ENCODE results near the gene ASH1L.
"Not testable (repeated sequence)": the region's sequence is repeated elsewhere in the genome, so short reads cannot be mapped to it uniquely, and the experiment has no call there.

Gene ASH1L

DNA sequence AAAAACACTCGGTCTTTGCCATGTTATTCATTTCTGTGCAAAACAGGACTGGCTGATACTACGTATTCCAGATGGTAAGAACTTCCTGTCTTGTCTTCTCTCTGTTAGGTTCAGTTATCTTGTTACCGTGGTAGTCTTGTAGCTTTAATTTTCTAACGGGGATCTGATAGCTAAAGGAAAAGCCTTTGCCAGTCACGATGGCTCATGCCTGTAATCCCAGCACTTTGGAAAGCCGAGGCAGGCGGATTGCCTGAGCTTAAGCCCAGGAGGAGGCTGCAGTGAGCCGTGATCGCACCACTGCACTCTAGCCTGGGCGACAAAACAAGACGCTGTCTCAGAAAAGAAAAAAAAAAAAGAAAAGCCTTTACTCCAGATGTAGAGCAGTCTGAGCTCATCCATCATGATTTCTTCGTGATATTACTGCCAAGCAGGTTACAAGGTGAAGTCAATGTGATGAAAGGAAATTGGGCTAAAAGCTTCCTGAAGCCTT lies 36.3 kb upstream of the ASH1L start:
- TF ChIP-seq, protein P1, sequence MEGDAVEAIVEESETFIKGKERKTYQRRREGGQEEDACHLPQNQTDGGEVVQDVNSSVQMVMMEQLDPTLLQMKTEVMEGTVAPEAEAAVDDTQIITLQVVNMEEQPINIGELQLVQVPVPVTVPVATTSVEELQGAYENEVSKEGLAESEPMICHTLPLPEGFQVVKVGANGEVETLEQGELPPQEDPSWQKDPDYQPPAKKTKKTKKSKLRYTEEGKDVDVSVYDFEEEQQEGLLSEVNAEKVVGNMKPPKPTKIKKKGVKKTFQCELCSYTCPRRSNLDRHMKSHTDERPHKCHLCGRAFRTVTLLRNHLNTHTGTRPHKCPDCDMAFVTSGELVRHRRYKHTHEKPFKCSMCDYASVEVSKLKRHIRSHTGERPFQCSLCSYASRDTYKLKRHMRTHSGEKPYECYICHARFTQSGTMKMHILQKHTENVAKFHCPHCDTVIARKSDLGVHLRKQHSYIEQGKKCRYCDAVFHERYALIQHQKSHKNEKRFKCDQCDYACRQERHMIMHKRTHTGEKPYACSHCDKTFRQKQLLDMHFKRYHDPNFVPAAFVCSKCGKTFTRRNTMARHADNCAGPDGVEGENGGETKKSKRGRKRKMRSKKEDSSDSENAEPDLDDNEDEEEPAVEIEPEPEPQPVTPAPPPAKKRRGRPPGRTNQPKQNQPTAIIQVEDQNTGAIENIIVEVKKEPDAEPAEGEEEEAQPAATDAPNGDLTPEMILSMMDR (conservative IDR thresholded peaks at IDR 0.05; ENCODE audit: low read depth, low read length), result peak; percentile 20
- no peak for DNase-seq (ENCODE audit: low read depth)
- no peak overlapping the region for H3K4me3 ChIP-seq (ENCODE audit: low read length)

DNA sequence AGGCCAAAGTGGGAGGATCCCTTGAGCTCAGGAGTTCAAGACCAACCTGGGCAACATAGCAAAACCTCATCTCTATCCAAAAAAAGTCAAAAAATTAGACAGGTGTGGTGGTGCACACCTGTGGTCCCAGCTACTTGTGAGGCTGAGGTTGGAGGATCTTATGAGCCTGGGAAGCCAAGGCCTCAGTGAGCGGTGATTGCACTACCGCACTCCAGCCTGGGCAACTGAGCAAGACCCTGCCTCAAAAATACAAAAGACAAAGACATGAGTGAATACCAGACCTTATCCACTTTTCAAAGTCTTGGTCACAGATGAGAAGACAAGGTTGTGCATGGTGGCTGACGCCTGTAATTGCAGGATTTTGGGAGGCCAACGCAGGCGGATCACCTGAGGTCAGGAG lies 34.3 kb upstream of the ASH1L start:
- TF ChIP-seq, protein P1 (conservative IDR thresholded peaks at IDR 0.05; ENCODE audit: low read depth, low read length), result no peak
- H3K4me3 ChIP-seq (ENCODE audit: low read length), result no peak overlapping the region
- no peak for DNase-seq (ENCODE audit: low read depth)

DNA sequence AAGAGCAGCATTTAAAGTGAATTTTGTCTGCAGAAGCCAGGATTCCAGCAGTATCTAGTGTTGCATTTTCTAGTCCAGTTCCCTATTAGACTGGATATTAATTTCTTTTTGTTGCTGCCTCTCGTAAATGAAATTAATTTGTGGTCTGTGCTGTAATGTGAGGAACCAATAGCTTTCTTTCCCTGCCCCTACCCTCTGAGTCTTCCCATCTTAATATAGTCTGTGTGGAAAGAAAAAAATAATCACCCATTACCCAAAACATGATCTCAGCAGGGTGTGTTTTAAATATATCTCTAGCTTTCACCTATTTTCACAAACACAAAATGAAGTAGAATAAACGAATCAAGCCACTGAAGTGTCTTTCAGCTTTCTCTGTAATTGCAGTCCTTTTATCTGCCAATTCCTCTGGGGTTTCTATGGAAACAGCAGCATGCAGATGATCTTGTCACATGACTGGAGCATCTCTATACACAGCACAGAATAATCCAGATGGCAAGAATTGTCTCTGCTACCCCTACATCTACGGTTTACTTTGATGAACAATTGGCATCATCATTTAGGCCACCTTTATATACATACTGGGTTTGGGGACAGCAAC lies 33.4 kb upstream of the ASH1L start:
- DNase-seq (ENCODE audit: low read depth); H3K4me3 ChIP-seq (ENCODE audit: low read length): not testable (repeated sequence)

DNA sequence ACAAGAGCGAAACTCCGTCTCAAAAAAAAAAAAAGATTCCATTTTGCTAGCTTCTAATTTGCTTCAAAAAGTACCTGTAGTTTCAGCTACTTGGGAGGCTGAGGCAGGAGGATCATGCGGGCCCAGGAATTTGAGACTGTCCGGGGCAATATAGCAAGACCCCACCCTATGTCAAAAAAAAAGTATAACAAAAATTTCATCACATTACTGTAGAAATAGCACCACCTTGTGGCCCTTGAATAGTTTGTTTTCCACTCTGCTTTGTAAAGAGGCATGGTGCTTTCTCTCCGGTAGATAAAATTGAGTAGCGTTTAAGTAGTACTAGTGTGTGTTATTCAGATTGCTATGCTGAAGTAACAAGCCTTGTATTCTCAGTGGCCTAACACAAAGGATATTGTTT lies 29.2 kb upstream of the ASH1L start:
- no peak for DNase-seq (ENCODE audit: low read depth)
- TF ChIP-seq, protein P1 (conservative IDR thresholded peaks at IDR 0.05; ENCODE audit: low read depth, low read length), result peak; percentile 53

DNA sequence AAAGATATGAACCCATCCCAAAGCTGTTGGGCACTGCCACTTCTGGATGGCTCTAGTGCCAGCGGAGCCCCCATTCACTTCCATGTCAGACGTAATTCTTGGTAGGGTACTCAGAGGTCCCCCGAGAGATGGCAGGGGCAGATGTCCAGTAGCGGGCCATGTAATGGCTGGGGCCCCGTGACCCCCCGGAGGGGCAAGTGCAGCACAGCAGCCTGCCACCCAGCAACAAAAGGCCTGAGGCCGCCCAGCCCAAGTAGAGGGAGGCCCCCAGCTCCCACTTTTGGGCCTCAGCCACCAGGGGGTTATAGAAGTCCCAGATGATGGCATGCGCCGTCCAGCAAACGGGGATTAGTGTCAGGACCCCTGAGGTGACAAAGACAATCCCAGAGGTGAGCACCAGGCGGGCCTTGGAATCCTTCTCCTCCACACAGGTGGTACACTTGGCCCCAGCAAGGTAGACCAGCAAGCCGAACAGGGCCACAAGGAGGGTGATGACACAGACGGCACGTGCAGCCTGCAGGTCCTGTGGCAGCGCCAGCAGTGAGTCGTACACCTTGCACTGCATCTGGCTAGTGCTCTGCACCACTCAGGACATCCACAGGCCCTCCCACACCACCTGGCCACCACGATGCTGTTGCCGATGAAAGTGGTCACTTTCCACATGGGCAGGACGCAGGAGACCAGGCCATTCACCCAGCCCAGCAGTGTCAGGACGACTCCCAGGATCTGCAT lies 28.1 kb upstream of the ASH1L start:
- DNase-seq (ENCODE audit: low read depth); H3K4me3 ChIP-seq (ENCODE audit: low read length): not testable (repeated sequence)

More for the DNA sequence above, 29.2 kb upstream of the ASH1L start:
- H3K4me3 ChIP-seq (ENCODE audit: low read length), result no peak overlapping the region

DNA sequence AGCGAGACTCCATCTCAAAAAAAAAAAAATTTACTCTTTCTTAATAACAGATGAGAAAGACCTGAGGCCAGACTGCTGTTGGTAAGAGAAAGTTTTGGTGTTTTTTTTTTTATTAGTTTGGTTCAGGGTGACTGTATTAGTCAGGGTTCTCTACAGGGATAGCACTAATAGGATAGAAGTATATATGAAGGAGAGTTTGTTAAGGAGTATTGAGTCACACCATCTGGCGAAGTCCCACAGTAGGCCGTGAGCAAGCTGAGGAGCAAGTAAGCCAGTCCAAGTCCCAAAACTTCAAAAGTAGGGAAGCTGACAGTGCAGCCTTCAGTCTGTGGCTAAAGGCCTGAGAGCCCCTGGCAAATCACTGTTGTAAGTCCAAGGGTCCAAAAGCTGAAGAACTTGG lies 26.7 kb upstream of the ASH1L start:
- not testable (repeated sequence) for H3K4me3 ChIP-seq (ENCODE audit: low read length); DNase-seq (ENCODE audit: low read depth)

DNA sequence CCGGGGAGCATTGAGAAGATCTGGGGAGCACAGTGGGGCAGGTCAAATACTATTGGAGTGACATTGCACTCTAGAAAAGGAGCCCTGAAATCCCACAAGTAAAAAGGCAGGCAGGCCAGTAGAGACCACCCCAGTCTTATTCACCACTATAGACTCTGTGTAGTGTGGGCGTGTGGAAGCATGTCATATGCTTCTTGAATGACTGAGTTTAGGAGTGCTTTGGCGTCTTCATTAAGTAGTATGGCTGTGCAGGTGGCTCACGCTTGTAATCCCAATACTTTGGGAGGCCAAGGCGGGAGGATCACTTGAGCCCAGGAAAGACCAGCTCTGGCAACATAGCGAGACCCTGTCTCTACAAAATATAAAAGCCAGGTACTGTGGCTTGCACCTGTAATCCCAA lies 21.2 kb upstream of the ASH1L start:
- not testable (repeated sequence) for DNase-seq (ENCODE audit: low read depth); H3K4me3 ChIP-seq (ENCODE audit: low read length)

DNA sequence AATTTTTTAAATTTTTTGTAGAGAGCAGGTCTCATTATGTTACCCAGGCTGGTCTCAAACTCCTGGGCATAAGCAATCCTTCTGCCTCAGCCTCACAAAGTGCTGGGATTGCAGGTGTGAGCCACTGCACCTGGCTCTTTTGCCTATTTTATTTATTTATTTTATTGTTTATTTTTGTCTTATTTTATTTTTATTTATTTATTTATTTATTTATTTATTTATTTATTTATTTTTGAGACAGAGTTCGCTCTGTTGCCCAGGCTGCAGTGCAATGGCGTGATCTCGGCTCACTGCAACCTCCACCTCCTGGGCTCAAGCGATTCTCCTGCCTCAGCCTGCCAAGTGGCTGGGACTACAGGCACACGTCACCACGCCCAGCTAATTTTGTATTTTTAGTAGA lies 13.0 kb upstream of the ASH1L start:
- DNase-seq (ENCODE audit: low read depth); H3K4me3 ChIP-seq (ENCODE audit: low read length): not testable (repeated sequence)

DNA sequence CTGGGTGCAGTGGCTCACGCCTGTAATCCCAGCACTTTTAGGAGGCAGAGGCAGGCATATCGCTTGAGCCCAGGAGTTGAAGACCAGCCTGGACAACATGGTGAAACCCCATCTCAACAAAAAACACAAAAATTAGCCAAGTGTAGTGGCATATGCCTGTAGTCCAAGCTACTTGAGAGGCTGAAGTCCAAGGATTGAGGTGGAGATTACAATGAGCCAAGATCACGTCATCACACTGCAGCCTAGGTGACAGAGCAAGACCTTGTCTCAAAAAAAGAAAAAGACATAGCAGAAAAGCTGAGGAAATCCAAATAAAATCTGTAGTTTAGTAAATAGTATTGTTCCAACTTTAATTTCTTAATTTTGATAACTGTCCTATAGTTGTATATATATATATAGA lies 11.5 kb upstream of the ASH1L start:
- no peak overlapping the region for H3K4me3 ChIP-seq (ENCODE audit: low read length)
- TF ChIP-seq, protein P1 (conservative IDR thresholded peaks at IDR 0.05; ENCODE audit: low read depth, low read length), result no peak
- DNase-seq (ENCODE audit: low read depth), result no peak

DNA sequence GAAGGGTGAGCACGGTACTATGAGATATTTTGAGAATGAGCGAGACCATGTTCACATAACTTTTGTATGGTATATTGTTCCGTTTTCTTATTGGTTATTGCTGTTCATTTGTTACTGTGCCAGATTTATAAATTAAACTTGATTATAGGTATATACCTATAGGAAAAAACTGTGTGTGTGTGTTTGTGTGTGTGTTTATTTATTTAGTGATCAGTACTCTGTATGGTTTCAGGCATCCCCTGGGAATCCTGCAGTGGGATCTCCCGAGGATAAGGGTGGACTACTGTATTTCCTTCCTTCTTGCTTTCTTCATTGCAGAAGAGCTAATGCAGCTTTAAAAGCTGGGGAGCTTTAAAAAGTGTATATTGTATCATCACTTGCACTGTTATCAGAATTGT lies 8.0 kb upstream of the ASH1L start:
- no peak overlapping the region for H3K4me3 ChIP-seq (ENCODE audit: low read length)
- DNase-seq (ENCODE audit: low read depth), result no peak
- TF ChIP-seq, protein P1 (conservative IDR thresholded peaks at IDR 0.05; ENCODE audit: low read depth, low read length), result no peak
